OCI-LY1 (cell line): ENCODE measurements around the gene EMC10.

Experiments
- H2AFZ ChIP-seq: fragments of 200-600 bp; sonication (generic), shearing (Covaris generic); 2 replicates; pipeline ENCODE4 v1.6.0; 2014; ENCODE audit warnings: antibody characterized with exemption, mild to moderate bottlenecking, low read length
- H3F3A ChIP-seq: fragments of 200-600 bp; sonication (generic), shearing (Covaris generic); 2 replicates; pipeline ENCODE4 v1.6.0; 2014; ENCODE audit warnings: mild to moderate bottlenecking, antibody characterized with exemption, low read length, moderate library complexity; ENCODE audit not compliant: insufficient read depth
- H3K27ac ChIP-seq: fragments of 200-600 bp; sonication (generic); 2 replicates; pipeline ENCODE4 v1.5.1; 2014; ENCODE audit warnings: low read length, mixed run types, mild to moderate bottlenecking, low read depth; ENCODE audit not compliant: poor library complexity, severe bottlenecking
- H3K27me3 ChIP-seq: fragments of 200-600 bp; sonication (generic); 2 replicates; pipeline ENCODE4 v1.6.0; 2014; ENCODE audit warnings: antibody characterized with exemption, mild to moderate bottlenecking, low read length, moderate library complexity; ENCODE audit not compliant: insufficient read depth
- H3K36me3 ChIP-seq: fragments of 200-600 bp; sonication (generic); 2 replicates; pipeline ENCODE4 v1.6.1; 2014; ENCODE audit warnings: mild to moderate bottlenecking, antibody characterized with exemption, low read length, moderate library complexity, mixed read lengths; ENCODE audit not compliant: insufficient read depth
- H3K4me1 ChIP-seq: fragments of 200-600 bp; sonication (generic); 2 replicates; pipeline ENCODE4 v1.5.1; 2014; ENCODE audit warnings: mild to moderate bottlenecking, low read length, moderate library complexity; ENCODE audit not compliant: insufficient read depth, severe bottlenecking
- H3K4me2 ChIP-seq: fragments of 200-600 bp; sonication (generic), shearing (Covaris generic); 2 replicates; pipeline ENCODE4 v1.6.1; 2014; ENCODE audit warnings: low read length
- H3K4me3 ChIP-seq: fragments of 200-600 bp; sonication (generic); 2 replicates; pipeline ENCODE4 v1.5.1; 2014; ENCODE audit warnings: low read length, low read depth, mild to moderate bottlenecking, mixed read lengths; ENCODE audit not compliant: poor library complexity, severe bottlenecking
- H3K79me2 ChIP-seq: fragments of 200-600 bp; shearing (Covaris generic); 2 replicates; pipeline ENCODE4 v1.6.1; 2016; ENCODE audit warnings: mixed run types, low read length, mixed read lengths; ENCODE audit not compliant: insufficient read depth
- H3K9ac ChIP-seq: fragments of 200-600 bp; sonication (generic), shearing (Covaris generic); 2 replicates; pipeline ENCODE4 v1.6.1; 2014; ENCODE audit warnings: mild to moderate bottlenecking, low read length, mixed read lengths
- H3K9me2 ChIP-seq: fragments of 200-600 bp; sonication (generic), shearing (Covaris generic); 2 replicates; pipeline ENCODE4 v1.6.1; 2014; ENCODE audit warnings: low read depth, mild to moderate bottlenecking, low read length, mixed read lengths
- H3K9me3 ChIP-seq: fragments of 200-600 bp; shearing (Covaris generic); 2 replicates; pipeline ENCODE4 v1.6.1; 2014; ENCODE audit warnings: low read length, mixed read lengths
- H4K20me1 ChIP-seq: fragments of 200-600 bp; sonication (generic), shearing (Covaris generic); 2 replicates; pipeline ENCODE4 v1.6.0; 2016; ENCODE audit warnings: mild to moderate bottlenecking, low read length; ENCODE audit not compliant: insufficient read depth
- EZH2 ChIP-seq: fragments of 200-600 bp; sonication (generic), shearing (Covaris generic); IDR thresholded peaks from 2 replicates; pipeline ENCODE4 v1.8.0; 2017; ENCODE audit warnings: borderline replicate concordance, mixed run types, mild to moderate bottlenecking, antibody characterized with exemption, low read length, moderate library complexity, mixed read lengths
- TF ChIP-seq, protein P1 (sequence below): fragments of 200-600 bp; sonication (generic), shearing (Covaris generic); IDR thresholded peaks from 2 replicates; pipeline ENCODE4 v1.5.1; 2017; ENCODE audit warnings: mild to moderate bottlenecking, antibody characterized with exemption, low read length, moderate library complexity, mixed read lengths

Gene EMC10

DNA sequence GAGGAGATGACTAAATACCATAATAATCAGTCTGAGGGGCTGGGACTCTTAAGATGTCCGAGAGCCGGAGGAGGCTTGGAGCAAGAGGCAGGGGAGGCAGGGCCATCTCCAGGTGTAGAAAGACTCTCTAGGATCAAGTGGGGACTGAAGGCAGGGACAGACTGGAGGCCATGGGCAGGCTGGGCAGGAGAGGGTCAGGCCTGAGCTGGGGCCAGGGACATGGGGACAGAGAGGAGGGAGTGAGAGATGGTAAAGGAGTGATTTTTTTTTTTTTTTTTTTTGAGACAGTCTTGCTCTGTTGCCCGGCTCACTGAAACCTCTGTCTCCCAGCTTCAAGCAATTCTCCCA is 32.5 kb downstream of the EMC10 start:
- H3K79me2 ChIP-seq = no peaks in the 10 kb centered on the region
- H3F3A ChIP-seq = no peaks in the 10 kb centered on the region
- no peaks in the 10 kb centered on the region for H4K20me1 ChIP-seq
- no peak overlapping the region for H3K4me3 ChIP-seq
- H3K9ac ChIP-seq = no peak overlapping the region
- no peak overlapping the region for H2AFZ ChIP-seq
- no peaks in the 10 kb centered on the region for H3K36me3 ChIP-seq
- H3K27me3 ChIP-seq = no peaks in the 10 kb centered on the region
- TF ChIP-seq, protein P1, sequence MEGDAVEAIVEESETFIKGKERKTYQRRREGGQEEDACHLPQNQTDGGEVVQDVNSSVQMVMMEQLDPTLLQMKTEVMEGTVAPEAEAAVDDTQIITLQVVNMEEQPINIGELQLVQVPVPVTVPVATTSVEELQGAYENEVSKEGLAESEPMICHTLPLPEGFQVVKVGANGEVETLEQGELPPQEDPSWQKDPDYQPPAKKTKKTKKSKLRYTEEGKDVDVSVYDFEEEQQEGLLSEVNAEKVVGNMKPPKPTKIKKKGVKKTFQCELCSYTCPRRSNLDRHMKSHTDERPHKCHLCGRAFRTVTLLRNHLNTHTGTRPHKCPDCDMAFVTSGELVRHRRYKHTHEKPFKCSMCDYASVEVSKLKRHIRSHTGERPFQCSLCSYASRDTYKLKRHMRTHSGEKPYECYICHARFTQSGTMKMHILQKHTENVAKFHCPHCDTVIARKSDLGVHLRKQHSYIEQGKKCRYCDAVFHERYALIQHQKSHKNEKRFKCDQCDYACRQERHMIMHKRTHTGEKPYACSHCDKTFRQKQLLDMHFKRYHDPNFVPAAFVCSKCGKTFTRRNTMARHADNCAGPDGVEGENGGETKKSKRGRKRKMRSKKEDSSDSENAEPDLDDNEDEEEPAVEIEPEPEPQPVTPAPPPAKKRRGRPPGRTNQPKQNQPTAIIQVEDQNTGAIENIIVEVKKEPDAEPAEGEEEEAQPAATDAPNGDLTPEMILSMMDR = no peak
- TF ChIP-seq EZH2 = no peak
- H3K9me2 ChIP-seq = no peaks in the 10 kb centered on the region
- H3K4me1 ChIP-seq = peaks cover 14% of the 10 kb centered on the region
- no peak overlapping the region for H3K27ac ChIP-seq
- no peaks in the 10 kb centered on the region for H3K9me3 ChIP-seq
- H3K4me2 ChIP-seq = no peak overlapping the region

DNA sequence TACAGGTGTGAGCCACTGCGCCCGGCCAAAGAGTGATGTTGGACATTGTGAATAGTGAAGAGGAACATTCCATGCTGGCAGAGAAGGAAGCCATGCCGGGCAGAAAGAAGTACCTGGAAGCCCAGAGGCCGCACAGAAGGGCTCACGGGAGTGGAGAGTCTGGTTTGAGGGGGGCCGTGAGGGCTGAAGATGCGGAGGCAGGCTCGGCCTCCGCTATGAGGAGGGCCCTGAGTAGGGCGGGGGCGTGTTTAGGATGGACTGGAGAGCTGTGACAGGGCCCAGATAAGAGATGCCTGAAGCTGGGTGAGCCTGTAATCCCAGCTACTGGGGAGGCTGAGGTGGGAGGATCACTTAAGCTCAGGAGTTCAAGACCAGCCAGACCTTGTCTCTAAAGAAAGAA is 33.1 kb downstream of the EMC10 start:
- Histone ChIP-seq H3K9me2 (no peaks in the 10 kb centered on the region), H3K27me3 (no peaks in the 10 kb centered on the region), H3F3A (no peaks in the 10 kb centered on the region), H3K4me1 (peaks cover 14% of the 10 kb centered on the region), H3K27ac (no peak overlapping the region), H3K9me3 (no peaks in the 10 kb centered on the region), H3K79me2 (no peaks in the 10 kb centered on the region), H3K36me3 (no peaks in the 10 kb centered on the region), H3K9ac (no peak overlapping the region), H4K20me1 (no peaks in the 10 kb centered on the region), H3K4me2 (no peak overlapping the region), H3K4me3 (no peak overlapping the region), H2AFZ (no peak overlapping the region)
- TF ChIP-seq EZH2 = no peak
- TF ChIP-seq, protein P1 = no peak

DNA sequence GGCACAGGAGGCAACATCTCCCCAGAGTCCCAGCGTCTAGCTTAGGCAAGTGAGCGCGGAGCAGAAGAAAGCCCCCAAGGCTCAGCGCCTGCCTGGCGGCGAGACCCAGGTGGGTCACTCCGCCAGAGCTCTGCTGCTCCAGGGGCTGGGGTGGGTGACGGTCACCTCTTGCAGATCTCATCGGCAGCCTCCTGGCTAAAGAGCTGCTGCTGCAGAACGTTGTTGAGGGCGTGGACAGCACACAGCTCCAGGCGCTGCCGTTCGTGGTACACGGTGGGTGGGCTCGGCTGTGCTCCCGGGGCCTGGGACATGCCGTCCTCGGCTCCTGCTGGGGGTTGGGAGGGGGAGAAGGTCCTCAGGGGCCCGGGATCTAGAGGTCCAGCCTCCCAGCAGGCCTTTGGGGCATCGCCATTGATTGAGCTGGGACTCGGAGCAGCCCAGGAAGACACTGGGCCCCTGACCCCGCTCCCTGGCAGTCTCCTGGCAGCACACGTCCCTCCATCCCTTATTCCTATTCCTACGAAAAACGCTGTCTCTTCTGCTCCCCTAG is 33.9 kb downstream of the EMC10 start:
- Histone ChIP-seq H3F3A (no peaks in the 10 kb centered on the region), H3K9me2 (no peaks in the 10 kb centered on the region), H3K4me1 (peaks cover 14% of the 10 kb centered on the region), H3K27me3 (no peaks in the 10 kb centered on the region), H3K36me3 (no peaks in the 10 kb centered on the region), H3K27ac (no peak overlapping the region), H3K4me2 (peak overlapping the region; percentile 80), H4K20me1 (no peaks in the 10 kb centered on the region), H2AFZ (no peak overlapping the region), H3K9me3 (no peaks in the 10 kb centered on the region), H3K9ac (no peak overlapping the region; the same call in 1 of the 2 replicates), H3K79me2 (no peaks in the 10 kb centered on the region), H3K4me3 (peak overlapping the region; percentile 67)
- TF ChIP-seq, protein P1 = no peak
- TF ChIP-seq EZH2 = no peak
